Choroid plexus epithelial cell (primary cell): ENCODE measurements around the gene SEMG2.

Source experiments
- DNase-seq: peaks from one replicate; pipeline ENCODE4 v3.0.0-alpha.2; 2010; ENCODE audit warnings: low read depth
- H3K4me3 ChIP-seq: 2 replicates; pipeline ENCODE4 v1.5.1; 2011; ENCODE audit warnings: low read depth, mild to moderate bottlenecking, control low read depth, low read length, moderate library complexity
- CTCF ChIP-seq: conservative IDR thresholded peaks from 2 replicates; pipeline ENCODE4 v1.5.1; 2011; ENCODE audit warnings: low read depth, mild to moderate bottlenecking, control low read depth, inconsistent platforms, low read length, moderate library complexity

Gene SEMG2

GRCh38 chr20:45258664-45259063, 37.5 kb downstream of the SEMG2 start:
- no peak for DNase-seq
- H3K4me3 ChIP-seq = no peak overlapping the region
- no peak for TF ChIP-seq CTCF

- no peak for DNase-seq
- no peak for TF ChIP-seq CTCF
- H3K4me3 ChIP-seq = no peak overlapping the region
These were observed 42.5 kb downstream of the SEMG2 start for GRCh38 chr20:45263556-45264266.

GRCh38 chr20:45266977-45267376, 45.8 kb downstream of the SEMG2 start:
- no peak for DNase-seq
- H3K4me3 ChIP-seq = no peak overlapping the region
- no peak for TF ChIP-seq CTCF

- no peak for TF ChIP-seq CTCF
- DNase-seq = no peak
- H3K4me3 ChIP-seq = no peak overlapping the region
These were observed 47.4 kb downstream of the SEMG2 start for GRCh38 chr20:45268531-45268930.

- H3K4me3 ChIP-seq = no peak overlapping the region
- DNase-seq = no peak
- no peak for TF ChIP-seq CTCF
These were observed 47.9 kb downstream of the SEMG2 start for GRCh38 chr20:45269056-45269455.

- no peak for TF ChIP-seq CTCF
- DNase-seq = no peak
- no peak overlapping the region for H3K4me3 ChIP-seq
These were observed 48.6 kb downstream of the SEMG2 start for GRCh38 chr20:45269754-45270270.
